Caco-2 (cell line): ENCODE measurements around the gene RBM27. TPM values are rescaled to one million over a fixed set of nuclear protein-coding genes. Genes with fewer than 3 reads are reported as not detected.

Experiments
- BruUV-seq: library from RNA; stranded (reverse); fragments of 400-500 nt; replicated peaks from 2 replicates; lab custom pipeline; 2021; lab: Mats Ljungman, UMichigan
- CTCF ChIA-PET: fragments of 300-600 bp; sonication (Branson Sonifier 250); formaldehyde crosslinking; loops from one replicate; lab custom pipeline; 2022; ENCODE audit warnings: antibody characterized with exemption; lab: Charles Lee
- POLR2A ChIA-PET: fragments of 300-600 bp; sonication (Branson Sonifier 250); formaldehyde crosslinking; loops from one replicate; lab custom pipeline; 2022; ENCODE audit warnings: antibody characterized with exemption; lab: Charles Lee
- DNase-seq, 2 experiments: peaks; one replicate each; pipeline versions ENCODE4 v3.0.0 to v3.0.0-alpha.2; 2020 to 2022
- H3K27me3 ChIP-seq: replicated peaks from 2 replicates; pipeline ENCODE4 v1.6.0; 2011; ENCODE audit warnings: low read length; ENCODE audit not compliant: control insufficient read depth, insufficient read depth
- H3K36me3 ChIP-seq: 2 replicates; pipeline ENCODE4 v1.5.1; 2011; ENCODE audit warnings: low read length; ENCODE audit not compliant: control insufficient read depth, insufficient read depth
- H3K4me1 ChIP-seq: fragments of 250-450 bp; sonication (Bioruptor Pico); 2 replicates; pipeline ENCODE4 v1.5.1; 2020; ENCODE audit warnings: mild to moderate bottlenecking
- H3K4me3 ChIP-seq: 2 replicates; pipeline ENCODE4 v1.5.1; 2011; ENCODE audit warnings: low read depth, mild to moderate bottlenecking, control low read depth, low read length
- H3K9me3 ChIP-seq: fragments of 250-450 bp; sonication (Bioruptor Pico); 2 replicates; pipeline ENCODE4 v1.5.1; 2020; ENCODE audit warnings: mild to moderate bottlenecking, moderate library complexity
- H3K27ac Mint-ChIP-seq: one replicate; pipeline ENCODE4 v1.8.0; 2022; ENCODE audit warnings: mixed read lengths; ENCODE audit not compliant: unreplicated experiment
- H3K27me3 Mint-ChIP-seq: one replicate; pipeline ENCODE4 v1.8.0; 2022; ENCODE audit warnings: mixed read lengths; ENCODE audit not compliant: insufficient read depth, unreplicated experiment
- H3K36me3 Mint-ChIP-seq: one replicate; pipeline ENCODE4 v1.8.0; 2022; ENCODE audit warnings: mild to moderate bottlenecking, mixed read lengths; ENCODE audit not compliant: insufficient read depth, unreplicated experiment
- H3K4me1 Mint-ChIP-seq: one replicate; pipeline ENCODE4 v1.8.0; 2022; ENCODE audit warnings: low read depth, mixed read lengths; ENCODE audit not compliant: unreplicated experiment
- H3K4me3 Mint-ChIP-seq: one replicate; pipeline ENCODE4 v1.8.0; 2022; ENCODE audit warnings: mild to moderate bottlenecking, moderate library complexity, mixed read lengths; ENCODE audit not compliant: unreplicated experiment
- H3K9me3 Mint-ChIP-seq: one replicate; pipeline ENCODE4 v1.8.0; 2022; ENCODE audit warnings: mixed read lengths; ENCODE audit not compliant: unreplicated experiment
- intact Hi-C: fragments of 100-400 bp; cut with micrococcal nuclease; formaldehyde crosslinking; loops from one replicate; pipeline ENCODE4 v1.10.0; 2022; ENCODE audit not compliant: unreplicated experiment
- total RNA-seq: library from RNA; stranded (reverse); gene quantifications from 2 replicates; pipeline ENCODE4 v1.2.3, GENCODE V29; 2022
- TF ChIP-seq, protein P1 (sequence below), 2 experiments: fragments of 200-600 bp in 1 of 2; IDR thresholded peaks; 1 replicate in 1 of 2; 2 replicates in 1 of 2; pipeline versions ENCODE4 v1.5.1 to v1.8.0; 2011 to 2022; ENCODE audit warnings: antibody characterized with exemption in 1 of 2, control low read depth in 1 of 2, inconsistent platforms in 1 of 2, low read depth in 1 of 2, low read length in 1 of 2, mild to moderate bottlenecking in 1 of 2, moderate library complexity in 1 of 2; ENCODE audit not compliant: insufficient read depth in 1 of 2, severe bottlenecking in 1 of 2, unreplicated experiment in 1 of 2

Gene RBM27
- total RNA-seq, 1 experiment from 2014 or later, result 24.3 TPM

- ChIA-PET CTCF (no interaction called here), POLR2A (no interaction called here)
- Histone ChIP-seq H3K27me3 (no peaks in the 10 kb centered on the region), H3K9me3 (no peaks in the 10 kb centered on the region), H3K4me1 (no peaks in the 10 kb centered on the region), H3K4me3 (no peak overlapping the region), H3K36me3 (no peaks in the 10 kb centered on the region; the same call in none of the 2 replicates)
- TF ChIP-seq, protein P1, sequence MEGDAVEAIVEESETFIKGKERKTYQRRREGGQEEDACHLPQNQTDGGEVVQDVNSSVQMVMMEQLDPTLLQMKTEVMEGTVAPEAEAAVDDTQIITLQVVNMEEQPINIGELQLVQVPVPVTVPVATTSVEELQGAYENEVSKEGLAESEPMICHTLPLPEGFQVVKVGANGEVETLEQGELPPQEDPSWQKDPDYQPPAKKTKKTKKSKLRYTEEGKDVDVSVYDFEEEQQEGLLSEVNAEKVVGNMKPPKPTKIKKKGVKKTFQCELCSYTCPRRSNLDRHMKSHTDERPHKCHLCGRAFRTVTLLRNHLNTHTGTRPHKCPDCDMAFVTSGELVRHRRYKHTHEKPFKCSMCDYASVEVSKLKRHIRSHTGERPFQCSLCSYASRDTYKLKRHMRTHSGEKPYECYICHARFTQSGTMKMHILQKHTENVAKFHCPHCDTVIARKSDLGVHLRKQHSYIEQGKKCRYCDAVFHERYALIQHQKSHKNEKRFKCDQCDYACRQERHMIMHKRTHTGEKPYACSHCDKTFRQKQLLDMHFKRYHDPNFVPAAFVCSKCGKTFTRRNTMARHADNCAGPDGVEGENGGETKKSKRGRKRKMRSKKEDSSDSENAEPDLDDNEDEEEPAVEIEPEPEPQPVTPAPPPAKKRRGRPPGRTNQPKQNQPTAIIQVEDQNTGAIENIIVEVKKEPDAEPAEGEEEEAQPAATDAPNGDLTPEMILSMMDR (IDR thresholded peaks at IDR 0.05; ENCODE audit: insufficient read depth in 1 of 2, low read depth in 1 of 2, low read length in 1 of 2, severe bottlenecking in 1 of 2, unreplicated experiment in 1 of 2), result no peak
- Mint-ChIP-seq H3K27me3 (no peaks in the 10 kb centered on the region), H3K4me3 (no peak overlapping the region), H3K27ac (no peak overlapping the region), H3K9me3 (no peaks in the 10 kb centered on the region), H3K4me1 (no peaks in the 10 kb centered on the region), H3K36me3 (peaks cover 78% of the 10 kb centered on the region)
- intact Hi-C loops, result no loop called here
- no TSS peak for BruUV-seq
- no peak for DNase-seq
Measured at GRCh38 chr5:146164382-146164781, 39.0 kb upstream of the RBM27 start.

- Mint-ChIP-seq H3K27ac (no peak overlapping the region), H3K27me3 (no peaks in the 10 kb centered on the region), H3K36me3 (peaks cover 87% of the 10 kb centered on the region), H3K4me1 (no peaks in the 10 kb centered on the region), H3K4me3 (no peak overlapping the region), H3K9me3 (no peaks in the 10 kb centered on the region)
- no peaks in the 10 kb centered on the region for H3K27me3 ChIP-seq
- BruUV-seq, result no TSS peak
- H3K4me1 ChIP-seq, result no peaks in the 10 kb centered on the region
- CTCF ChIA-PET, result interaction anchor here (0.5 to 0.6 kb wide), 2 partner anchors 55 to 136 kb away, joined by 3 read pairs; no protein-coding TSS in a partner anchor
- TF ChIP-seq, protein P1 (IDR thresholded peaks at IDR 0.05; ENCODE audit: insufficient read depth in 1 of 2, low read depth in 1 of 2, low read length in 1 of 2, severe bottlenecking in 1 of 2, unreplicated experiment in 1 of 2), result no peak
- intact Hi-C loops, result no loop called here
- POLR2A ChIA-PET, result no interaction called here
- H3K9me3 ChIP-seq, result no peaks in the 10 kb centered on the region
- H3K4me3 ChIP-seq, result no peak overlapping the region
- H3K36me3 ChIP-seq, result no peaks in the 10 kb centered on the region; the same call in 1 of the 2 replicates
- DNase-seq, result no peak
Measured at GRCh38 chr5:146165460-146165859, 37.9 kb upstream of the RBM27 start.

DNA sequence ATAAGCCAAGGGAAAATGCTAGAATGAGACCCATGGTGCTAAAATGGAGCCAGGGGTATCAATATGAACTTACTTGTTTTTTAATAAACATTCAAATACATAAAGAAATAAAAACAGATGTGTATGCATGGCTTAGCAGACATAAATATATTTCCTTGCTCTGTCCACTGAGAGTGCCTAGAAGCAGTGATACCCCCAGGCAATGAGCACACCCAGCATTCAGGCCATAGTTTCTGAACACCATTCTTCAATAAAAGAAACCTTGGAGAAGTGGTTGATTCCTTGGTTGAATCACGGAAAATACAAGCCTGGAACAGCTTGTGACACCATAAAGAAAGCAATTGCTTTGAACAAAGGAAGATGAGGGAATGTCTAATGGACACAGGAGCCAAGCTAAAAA lies 37.5 kb upstream of the RBM27 start:
- Histone ChIP-seq H3K4me1 (no peaks in the 10 kb centered on the region), H3K27me3 (no peaks in the 10 kb centered on the region), H3K4me3 (no peak overlapping the region), H3K36me3 (no peaks in the 10 kb centered on the region; the same call in 1 of the 2 replicates), H3K9me3 (no peaks in the 10 kb centered on the region)
- H3K36me3 Mint-ChIP-seq, result peaks cover 92% of the 10 kb centered on the region
- H3K27me3 Mint-ChIP-seq, result no peaks in the 10 kb centered on the region
- no peaks in the 10 kb centered on the region for H3K4me1 Mint-ChIP-seq
- no peak overlapping the region for H3K4me3 Mint-ChIP-seq
- DNase-seq, result no peak
- TF ChIP-seq, protein P1 (IDR thresholded peaks at IDR 0.05; ENCODE audit: insufficient read depth in 1 of 2, low read depth in 1 of 2, low read length in 1 of 2, severe bottlenecking in 1 of 2, unreplicated experiment in 1 of 2), result no peak
- H3K27ac Mint-ChIP-seq, result no peak overlapping the region
- no peaks in the 10 kb centered on the region for H3K9me3 Mint-ChIP-seq
- ChIA-PET POLR2A (no interaction called here), CTCF (interaction anchor here (0.5 kb wide), 1 partner anchor 55 kb away, joined by 3 read pairs; no protein-coding TSS in a partner anchor)
- intact Hi-C loops, result no loop called here
- no TSS peak for BruUV-seq
